Measurements from ENCODE around the gene TMEM164.

The TMEM164 gene

GRCh38 chrX:110003167-110004156, 548 bp downstream of the TMEM164 start:
- DNase-seq = peak in 5 of 58 donors; percentile 0 to 26 (median 5)

DNA sequence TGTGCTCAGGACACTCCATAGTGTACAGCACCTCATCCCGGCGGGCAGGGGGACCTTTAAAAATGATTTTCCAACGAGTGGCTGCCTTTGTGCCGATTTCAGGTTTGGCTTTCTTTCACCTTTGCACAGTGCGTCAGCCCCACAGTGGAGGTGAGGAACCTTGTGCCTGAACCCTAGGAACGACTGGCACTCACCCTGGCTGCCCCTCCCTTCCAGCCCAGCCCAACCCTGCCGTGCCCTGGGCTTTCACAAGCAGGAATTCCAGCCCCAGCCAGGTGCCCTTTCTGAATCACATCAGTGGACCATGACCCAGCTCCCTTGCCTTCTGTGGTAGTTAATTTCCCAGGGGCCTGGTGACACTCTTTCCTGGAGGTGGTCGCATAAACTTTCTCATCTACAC, 1.3 kb downstream of the TMEM164 start:
- no peak for DNase-seq

- DNase-seq = no peak
Measured at GRCh38 chrX:110004731-110005369, 1.9 kb downstream of the TMEM164 start.

DNA sequence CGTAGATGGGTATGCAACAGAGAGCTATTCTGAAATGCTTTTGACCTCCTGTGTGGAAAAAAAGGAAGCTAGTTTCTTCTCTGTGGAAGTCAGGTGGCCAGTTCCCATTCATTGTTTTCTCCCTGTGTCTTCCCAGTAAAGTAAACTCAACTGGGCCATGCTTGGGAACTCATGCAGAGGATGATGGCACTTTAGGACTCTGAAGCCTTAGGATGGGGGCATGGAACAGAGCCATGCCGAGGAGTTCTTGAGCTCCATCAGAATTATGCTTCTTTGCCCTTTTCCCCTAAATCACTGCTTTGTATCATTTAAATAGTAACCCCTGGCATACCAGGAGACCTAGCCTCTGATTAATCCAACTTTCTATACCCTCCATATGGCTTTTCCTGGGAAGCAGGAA, 3.2 kb downstream of the TMEM164 start:
- no peak for DNase-seq

DNA sequence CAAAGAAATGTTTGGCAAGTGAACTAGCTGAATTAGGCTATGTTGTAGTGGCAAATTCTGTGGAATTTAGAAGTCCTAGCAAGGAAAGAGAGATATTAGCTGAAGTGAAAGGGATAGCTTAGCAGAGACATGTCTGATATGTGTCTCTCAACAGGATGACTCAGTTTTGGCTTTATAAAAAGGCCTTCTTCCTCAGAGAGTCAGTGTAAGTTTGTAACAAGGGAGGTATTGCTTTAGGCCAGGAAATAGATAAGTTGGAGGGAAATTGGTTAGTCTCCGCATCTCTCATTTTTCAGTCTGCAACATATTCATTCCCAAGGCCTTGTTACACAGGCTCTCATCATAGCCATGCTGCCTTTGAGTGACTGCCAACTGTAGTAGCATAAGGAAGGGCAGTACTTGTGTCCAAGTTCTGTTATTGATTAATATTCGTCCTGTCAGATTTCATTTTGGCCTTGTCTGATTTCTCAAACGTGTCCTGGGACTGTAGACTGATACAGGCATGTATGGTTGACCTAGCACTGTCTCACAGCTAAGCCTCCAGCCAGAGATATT, 4.0 kb downstream of the TMEM164 start:
- no peak for DNase-seq

DNA sequence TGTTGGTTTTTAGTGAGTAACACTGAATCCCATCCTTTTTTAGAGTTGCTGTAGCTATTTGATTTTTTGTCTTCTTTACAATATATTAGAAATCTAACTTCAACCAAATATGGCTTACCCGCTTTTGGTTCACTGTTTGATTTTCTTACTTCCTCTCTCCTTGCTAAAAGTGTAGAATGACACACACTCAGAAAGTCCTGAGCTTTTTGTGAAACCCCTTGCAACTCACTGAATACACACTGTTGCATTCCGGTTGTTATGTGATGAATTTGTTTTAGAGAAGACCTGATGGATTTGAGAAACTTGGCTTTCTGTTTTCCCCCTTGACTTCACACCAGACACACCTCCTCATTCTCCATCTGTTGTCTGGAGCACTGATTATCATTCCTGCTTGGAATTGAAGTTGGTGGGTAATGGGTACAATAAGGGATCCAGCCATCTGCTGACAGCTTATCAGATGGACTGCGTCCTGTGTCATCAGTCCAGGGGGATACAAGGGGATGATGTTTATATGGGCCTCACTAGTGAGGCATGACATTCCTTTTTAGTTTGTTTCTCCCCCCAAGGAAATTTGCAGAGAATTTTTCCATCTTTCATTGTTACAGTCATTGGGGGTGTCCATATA, 5.2 kb downstream of the TMEM164 start:
- DNase-seq = no peak

DNA sequence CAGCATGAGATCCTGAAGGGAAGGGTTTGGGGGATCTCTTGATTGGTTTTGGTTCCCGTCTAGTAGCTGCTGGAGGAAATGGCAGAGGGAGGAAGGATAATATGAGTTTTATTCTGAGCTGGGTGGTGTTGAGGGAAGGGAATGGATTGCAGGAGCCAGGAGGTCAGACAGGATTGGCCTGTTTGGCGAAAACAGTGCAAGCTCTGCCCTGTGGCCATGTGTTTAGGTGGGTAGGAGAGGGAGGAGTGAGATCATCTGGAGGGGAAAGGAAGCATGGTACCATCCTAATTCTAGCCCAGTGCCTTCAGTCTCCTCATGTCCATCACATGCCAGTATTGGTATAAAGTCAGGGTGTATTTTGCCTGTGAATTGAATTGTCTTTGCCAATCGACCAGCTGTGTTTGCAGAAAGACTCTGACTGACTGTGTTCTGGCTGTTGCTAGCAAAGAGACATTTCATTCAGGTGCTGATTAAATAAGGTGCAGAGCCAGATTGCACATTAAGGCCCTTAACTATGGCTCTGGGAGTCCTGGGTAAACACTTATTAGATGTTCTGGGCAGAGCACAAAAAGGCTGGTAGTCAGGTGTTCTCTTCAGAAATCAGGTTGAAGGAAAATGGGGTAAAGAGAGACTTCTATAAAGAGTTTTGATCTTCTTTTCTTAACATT, 10.0 kb downstream of the TMEM164 start:
- DNase-seq = no peak

DNA sequence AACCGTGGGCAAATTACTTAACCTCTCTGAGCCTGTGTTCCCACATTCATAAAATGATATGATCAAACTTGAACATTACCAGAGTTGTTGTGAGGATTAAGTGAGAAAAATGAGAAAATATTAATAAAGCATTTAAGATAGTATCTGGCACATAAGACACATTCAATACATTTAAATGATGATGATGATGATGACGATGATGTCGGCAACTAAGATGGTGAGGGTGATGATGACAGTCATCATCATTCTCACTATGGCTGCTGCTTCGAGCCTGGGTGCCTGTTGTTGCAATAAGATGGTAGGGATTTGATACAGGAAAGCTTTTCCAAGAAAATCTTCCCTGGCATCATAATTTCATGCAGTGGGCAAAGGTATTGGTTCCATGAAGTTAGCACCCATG, 11.1 kb downstream of the TMEM164 start:
- no peak for DNase-seq

GRCh38 chrX:110015032-110015431, 12.1 kb downstream of the TMEM164 start:
- DNase-seq = peak in 6 of 58 donors; percentile 2 to 25 (median 6)

DNA sequence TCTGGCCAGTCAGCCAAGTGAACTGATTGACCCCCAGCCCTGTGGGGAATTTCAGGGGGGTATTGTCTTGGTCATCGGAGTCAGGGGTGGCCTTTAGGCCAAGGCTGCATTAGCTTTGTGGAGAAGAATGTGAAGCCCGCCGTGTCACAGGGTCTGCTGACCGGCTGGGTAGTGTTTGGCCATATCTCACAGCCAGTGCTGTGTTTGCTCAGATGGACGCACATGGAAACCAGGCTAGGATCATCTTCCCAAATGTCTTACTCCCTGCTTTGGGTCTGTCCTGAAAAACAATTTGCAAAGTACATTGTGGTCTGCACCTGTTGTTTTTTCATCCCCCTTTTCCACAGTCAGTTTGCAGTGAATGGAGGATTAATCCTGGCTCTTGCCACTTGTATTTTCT, 13.0 kb downstream of the TMEM164 start:
- DNase-seq = no peak

DNA sequence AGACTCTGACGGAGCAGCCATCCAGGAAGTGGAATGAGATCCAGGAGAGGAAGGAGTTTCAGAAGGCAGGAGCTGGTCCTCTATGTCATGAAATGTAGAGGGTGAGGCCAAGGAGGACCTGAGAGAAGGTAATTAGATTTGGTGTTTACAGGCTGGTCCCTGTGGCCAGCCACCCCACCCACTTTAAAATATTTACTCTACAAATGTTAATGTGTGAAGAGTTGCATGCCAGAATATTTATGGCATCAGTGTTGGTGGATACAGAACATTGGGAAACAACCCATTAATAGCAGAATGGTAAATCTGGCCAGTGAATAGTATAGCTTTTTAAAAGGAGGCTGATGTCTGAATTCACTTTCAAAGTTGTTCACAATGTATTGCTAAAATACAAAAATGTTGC, 17.6 kb downstream of the TMEM164 start:
- no peak for DNase-seq

- no peak for DNase-seq
Measured at GRCh38 chrX:110021258-110022022, 18.5 kb downstream of the TMEM164 start.

DNA sequence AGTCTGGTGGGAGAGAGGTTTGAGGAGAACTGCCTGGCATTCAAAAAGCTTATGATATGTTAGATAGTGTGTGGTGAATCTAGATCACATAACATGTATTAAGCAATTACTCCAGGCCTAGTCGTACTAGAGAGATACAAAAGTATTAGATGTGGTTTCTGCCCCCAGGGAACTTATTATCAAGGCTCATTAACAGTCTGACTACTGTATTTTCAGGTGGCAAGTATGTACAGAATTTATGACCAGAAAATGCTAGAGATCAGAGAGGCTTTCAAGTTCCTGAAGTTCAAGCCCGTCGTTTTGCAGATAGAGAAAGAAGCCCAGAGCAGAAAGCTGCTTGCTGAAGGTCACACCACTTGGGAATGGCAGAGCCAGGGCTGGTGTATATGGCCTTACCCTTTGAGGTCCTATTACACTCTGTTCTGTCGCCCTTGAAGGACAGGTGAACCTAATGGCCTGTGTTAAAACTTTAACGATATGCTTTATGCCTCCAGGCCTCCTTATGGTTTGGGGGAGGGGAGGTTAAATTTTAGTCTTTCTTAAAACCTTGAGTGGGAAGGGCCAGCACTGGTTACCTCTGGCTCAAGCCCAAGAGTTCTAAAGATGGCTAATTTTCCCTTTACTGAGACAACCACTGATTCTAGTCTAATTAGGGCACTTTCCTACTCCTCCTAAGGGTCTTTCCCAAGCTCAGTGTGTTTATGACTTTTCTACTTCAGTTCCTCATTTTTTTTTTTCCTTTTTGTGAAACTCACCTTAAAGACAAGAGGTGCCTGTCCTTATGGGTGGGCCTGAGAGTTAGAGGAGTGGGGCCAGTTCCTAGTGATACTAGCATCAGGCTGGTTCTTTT, 19.9 kb downstream of the TMEM164 start:
- no peak for DNase-seq

- DNase-seq = no peak
Measured at GRCh38 chrX:110025395-110025794, 22.5 kb downstream of the TMEM164 start.

DNA sequence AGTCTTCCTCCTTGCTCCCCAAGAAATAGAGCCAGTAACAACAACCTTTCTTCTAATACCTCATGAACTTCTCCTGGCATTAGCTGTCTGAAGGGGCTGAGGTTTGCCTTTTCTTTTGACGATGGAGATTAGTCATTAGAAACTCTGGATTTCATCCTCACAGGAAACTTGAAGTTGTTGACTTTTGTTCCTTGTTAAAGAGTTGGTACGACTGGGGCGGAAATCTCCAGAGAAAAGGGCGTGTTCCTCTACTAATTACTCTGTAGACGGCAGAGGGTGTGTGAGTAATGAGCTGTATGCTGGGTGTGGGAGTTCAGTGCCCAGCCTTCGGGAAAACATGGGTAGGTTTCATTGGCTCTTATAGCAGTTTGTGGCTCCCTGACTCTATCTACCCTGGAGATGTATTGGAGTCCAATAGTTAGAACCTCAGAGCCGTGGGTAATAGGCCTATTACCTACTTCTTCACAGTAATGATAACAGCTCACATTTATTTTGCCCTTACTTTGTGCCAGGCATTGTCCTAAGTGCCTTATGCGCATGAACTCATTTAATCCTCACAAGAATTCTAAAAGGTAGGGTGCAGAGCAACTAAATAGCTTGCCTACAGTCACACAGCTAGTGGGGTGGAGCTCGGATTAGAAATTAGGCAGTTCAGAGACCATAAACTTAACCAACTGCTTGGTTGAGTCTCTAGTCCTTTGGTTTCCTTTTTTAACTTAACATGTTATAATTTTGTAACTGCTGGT, 23.4 kb downstream of the TMEM164 start:
- DNase-seq = no peak

GRCh38 chrX:110032534-110033147, 29.7 kb downstream of the TMEM164 start:
- DNase-seq = no peak

DNA sequence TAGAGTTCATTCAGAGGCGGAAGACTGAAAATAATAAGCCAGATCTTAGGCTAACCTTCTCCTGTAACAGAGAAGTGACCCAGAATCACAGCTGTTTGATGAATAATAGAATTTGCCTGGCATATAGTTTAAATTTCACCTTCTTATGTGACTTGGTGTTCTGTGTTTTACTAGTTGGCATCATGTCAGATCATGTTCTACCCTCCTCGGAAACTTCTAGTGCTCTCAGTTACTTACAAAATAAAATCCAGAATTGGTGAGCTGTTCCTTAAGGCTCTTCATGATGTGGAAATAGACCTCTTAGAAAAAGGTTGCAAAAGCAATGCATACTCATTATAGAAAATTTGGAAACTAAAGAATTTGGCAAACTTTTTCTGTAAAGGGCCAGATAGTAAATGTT, 31.1 kb downstream of the TMEM164 start:
- DNase-seq = no peak

All from anterior cingulate cortex (tissue), 58 donors.